NCI-H2107 (cell line): ENCODE results near the gene KCNMB2.
A peak's percentile ranks its signal among the peaks of the same experiment; 100 is the strongest.

Source experiments
- DNase-seq: peaks from one replicate; lab custom pipeline; 2025; lab: John Stamatoyannopoulos, UW

Gene KCNMB2

GRCh38 chr3:178568911-178569310, 32.7 kb downstream of the KCNMB2 start:
- DNase-seq = no peak

DNA sequence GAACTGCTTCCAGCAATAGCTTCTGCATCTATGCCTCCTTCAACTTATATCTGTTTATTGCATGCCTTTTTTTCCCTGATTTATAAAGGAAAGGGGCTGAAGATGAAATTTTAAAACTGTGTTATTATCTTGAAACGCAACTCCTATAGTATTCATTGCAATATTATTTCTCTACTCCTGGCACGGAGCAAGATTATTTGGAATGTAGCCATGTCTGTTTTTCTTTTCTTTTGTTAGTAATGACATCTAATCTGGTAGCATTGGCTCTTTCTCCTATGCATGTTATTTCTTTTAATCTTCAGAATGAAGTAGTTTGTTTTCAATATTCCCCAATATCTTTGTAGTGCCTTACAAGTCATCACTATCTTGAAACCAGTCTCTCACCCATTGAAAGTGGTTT, 33.6 kb downstream of the KCNMB2 start:
- no peak for DNase-seq

DNA sequence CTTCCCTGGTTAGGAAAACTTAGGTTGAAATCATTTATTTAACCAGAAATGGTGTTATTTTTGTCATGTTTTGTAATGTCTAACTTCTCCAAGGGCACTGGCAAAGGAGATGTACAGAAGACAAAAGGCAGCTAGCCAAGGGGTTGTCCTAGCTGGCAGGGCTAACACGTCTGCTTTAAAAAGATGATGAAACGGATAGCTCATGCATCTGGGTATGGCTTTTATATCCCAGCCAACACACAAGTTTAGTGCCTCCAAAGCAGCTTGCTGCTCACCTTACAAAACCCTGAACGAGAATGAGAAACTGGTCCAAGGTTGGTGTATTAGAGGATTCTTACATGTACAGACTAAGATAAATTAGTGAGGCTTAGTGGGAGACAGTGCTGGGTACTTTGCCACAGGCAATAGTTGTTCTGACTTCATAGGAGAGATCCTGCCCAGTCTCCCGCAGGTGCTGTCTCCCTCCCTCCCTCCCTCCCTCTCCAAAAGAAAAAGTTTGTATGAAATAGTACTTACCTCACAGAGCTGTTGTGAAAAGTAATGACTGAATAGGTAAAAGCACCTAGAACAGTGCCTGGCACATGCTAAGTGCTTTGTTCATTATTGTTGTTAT, 47.8 kb downstream of the KCNMB2 start:
- DNase-seq = peak; percentile 48

- DNase-seq = peak; percentile 64
Measured at GRCh38 chr3:178584722-178585380, 48.6 kb downstream of the KCNMB2 start.

DNA sequence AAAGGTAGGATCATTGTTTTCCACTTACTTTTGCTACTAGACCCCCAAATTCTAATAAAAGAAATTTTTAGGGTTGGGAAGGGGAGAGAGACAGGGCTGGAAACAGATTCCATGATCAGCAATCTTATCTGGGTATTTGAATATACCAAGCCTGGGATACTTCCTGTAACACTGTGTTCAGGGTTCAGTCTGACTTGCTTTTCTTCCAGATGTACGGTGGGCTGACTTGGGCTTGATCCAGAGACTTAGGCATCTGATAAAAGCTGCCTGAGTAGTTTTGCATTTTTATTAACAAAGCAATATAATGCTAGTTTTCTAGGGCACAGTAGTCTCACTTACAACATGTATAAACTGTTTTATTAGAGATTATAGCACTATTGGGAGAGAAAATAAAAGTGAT, 49.2 kb downstream of the KCNMB2 start:
- DNase-seq = no peak

DNA sequence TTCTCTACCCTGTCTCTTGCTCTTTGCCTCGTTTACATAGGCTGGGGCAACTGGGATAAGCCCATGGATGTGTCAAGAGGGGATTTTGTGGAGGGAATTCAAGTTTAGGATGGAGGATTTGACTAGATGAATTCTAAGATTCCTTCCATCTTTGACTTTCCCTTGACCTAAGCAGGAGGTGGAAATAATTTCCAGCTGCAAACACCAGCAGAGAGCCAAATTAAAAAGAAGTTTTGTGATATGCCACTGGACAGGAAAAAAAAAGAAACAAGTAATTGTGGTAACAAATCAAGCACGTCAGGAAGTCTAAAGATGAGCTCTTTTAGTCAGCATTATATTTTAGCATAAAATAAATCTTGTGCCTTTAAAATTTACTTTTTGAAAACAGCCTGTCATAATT, 49.8 kb downstream of the KCNMB2 start:
- no peak for DNase-seq

DNA sequence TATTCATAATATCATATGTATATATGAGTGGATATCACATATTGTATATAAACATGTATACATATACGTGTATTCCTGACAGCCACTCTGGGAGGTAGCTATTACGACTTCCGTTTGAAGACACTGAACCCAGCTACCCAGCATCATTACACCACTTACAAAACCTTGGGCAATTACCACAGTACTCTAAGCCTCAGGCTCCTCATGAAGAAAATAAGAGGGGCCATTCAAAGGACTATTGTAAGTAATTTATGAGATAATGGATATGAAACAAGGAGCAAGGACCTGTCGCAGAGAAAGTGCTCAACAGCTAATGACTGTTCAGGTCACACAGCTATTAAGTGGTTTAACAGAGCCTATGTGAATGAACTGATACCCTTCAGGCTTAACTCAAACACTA, 52.4 kb downstream of the KCNMB2 start:
- DNase-seq = peak; percentile 83

DNA sequence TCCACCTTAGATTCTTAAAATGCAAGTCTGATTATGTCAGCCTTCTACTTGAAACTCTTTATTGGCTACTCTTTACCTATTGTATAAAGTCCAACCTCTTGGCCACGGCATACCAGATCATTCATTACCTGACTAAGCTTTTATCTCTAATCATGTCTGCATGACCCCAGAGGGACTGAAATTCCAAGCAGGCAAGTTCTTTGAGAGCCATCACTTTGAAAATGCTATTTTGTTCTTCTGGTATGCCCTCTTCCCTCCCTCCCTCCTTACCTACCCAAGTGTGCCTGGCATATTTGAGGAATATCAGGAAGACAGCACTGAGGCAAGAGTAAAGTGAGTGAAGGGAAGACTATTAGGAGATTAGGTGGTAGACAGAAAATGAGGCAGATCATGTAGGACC, 57.5 kb downstream of the KCNMB2 start:
- DNase-seq = no peak

DNA sequence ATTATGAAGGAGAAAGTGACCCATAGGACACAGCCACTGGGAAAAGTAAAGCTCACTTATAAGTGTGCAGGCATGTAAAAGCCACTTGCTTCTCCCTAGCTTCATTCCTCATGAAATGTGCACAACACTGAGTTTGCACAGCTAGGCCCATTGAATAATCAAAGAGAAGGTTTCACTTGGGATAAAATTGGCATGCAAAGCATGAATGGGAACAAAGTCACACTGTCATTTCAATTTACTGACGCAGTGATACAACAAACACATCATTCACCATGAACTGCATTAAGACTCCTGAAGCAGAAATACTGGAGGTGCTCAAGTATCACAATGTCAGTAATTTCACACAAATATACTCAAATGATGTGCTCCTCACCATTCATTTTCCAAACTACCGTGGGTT, 61.1 kb downstream of the KCNMB2 start:
- DNase-seq = no peak

GRCh38 chr3:178602856-178603255, 66.6 kb downstream of the KCNMB2 start:
- DNase-seq = peak; percentile 91

DNA sequence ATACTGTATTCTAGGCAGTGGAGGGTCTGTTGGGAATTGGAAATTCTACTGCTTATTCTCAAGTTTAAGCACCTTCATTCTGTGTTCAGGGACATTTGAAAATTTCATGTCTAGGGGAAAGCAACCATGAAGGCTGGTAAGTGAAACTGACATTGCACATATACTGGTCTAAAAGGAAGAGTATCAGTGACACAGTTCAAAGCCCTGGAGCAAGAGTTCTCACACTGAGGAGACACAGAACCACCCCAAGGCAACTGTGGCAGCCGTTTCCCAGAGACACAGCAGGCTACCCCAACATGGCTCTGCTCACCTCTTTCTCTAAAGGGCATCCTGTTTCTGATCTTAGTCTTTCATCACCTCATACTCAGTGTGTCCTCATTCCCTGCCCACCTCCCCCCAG, 67.5 kb downstream of the KCNMB2 start:
- DNase-seq = no peak

DNA sequence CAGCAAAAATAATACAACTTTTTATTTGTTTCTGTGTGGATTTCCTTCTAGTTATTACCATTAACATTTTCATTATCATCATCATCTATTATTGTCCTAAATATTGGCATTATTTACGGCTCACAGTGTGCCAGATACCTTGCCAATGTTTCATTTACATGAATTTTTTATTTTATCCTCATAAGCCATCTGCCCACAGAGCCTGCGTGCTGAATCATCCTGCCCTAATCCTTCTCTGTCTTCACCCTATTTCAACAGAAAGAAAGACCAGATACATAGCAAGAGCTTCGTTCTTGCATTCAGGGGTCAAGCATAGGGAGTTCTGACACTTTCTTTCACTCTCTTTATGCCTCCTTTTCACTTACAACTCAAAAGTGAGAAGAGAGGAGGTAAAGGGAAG, 82.0 kb downstream of the KCNMB2 start:
- DNase-seq = no peak

- DNase-seq = no peak
Measured at GRCh38 chr3:178618896-178619295, 82.7 kb downstream of the KCNMB2 start.

GRCh38 chr3:178623666-178624255, 87.5 kb downstream of the KCNMB2 start:
- DNase-seq = peak; percentile 90

DNA sequence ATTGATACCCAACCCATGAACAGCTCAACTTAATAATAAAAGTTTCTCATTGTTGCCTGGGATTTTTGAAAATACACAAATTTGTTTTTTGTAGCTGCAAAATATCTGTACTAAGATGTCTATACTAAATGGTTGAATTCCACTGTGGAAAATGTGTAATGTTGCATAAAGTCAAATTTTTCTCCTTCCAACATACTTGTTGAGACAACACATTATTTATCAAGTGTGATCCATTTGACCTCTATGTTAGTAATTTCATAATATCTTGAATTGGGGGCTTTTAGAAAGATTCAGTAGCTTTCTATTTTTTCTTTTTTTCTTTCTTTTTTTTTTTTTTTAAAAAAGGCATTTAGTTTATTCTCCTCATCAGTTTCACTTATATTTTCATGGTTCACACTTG, 88.0 kb downstream of the KCNMB2 start:
- no peak for DNase-seq

- no peak for DNase-seq
Measured at GRCh38 chr3:178625053-178625600, 88.9 kb downstream of the KCNMB2 start.

GRCh38 chr3:178628037-178628436, 91.8 kb downstream of the KCNMB2 start:
- no peak for DNase-seq

GRCh38 chr3:178629430-178630178, 93.4 kb downstream of the KCNMB2 start:
- DNase-seq = peak; percentile 30

GRCh38 chr3:178631950-178632349, 95.7 kb downstream of the KCNMB2 start:
- DNase-seq = no peak

DNA sequence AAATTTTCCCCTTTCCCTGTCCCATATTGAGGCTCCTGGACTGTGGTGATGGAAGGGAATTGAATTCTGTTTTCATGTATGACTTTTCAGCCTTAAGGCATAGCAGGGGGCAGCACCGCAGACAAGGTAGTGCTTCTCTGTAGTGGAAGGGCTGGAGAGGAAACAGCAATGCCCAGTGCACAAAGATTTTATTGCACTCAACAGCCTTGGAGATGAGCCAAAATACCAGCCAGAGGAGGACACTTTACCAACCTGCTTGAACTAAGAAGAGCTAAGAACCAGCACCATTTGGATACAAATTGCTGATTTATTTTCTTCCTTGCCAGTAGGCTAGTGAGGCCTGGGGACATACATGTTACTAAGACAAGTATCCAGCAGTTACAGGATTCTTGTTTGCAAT, 98.7 kb downstream of the KCNMB2 start:
- DNase-seq = no peak

DNA sequence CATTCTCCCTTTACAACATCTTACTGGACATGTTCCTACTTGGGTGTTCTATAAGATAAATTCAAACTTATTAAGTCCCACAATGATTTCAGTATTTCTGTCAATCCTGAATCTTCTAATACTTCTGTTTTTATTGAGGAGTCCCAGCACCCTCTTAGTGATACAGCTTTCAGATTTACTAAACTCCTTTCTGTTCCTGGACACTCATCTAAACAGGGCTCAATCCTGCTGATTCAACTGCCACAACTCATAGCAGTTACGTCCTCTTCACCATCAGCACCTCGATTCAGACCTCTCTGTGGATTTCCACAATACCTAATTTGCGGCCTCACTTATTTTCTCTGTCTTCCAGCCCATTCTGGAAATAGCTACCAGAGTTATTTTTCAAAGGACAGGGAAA, 101.6 kb downstream of the KCNMB2 start:
- no peak for DNase-seq

DNA sequence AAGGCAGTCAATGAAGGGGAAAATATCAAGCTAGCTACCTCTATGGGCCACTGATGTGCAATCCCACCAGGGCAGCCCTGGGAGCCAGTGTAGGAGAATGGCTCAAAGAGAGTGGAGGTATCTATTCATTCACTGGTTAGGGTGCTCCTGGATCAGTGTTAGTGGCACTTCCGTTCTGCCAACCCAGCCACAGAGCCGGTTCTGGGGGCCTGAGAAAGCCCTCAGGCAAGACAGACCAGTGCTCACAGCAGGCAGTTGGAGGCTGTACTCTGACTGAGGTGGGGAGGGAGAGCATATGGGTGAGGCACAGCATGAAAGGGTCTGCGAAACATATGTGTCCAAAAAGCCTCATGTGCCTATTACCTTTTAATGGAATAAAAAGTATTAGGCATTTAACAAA, 109.3 kb downstream of the KCNMB2 start:
- DNase-seq = no peak
